ENCODE measurements around the gene MYCN.

Gene MYCN

GRCh38 chr2:15979051-15979758 is 38.9 kb downstream of the MYCN start:
- DNase-seq (ENCODE audit: low spot score): no peak
- no peak for TF ChIP-seq CTCF (IDR thresholded peaks at IDR 0.05; ENCODE audit: borderline replicate concordance, control extremely low read depth, extremely low read depth, insufficient read depth, missing control alignments)
- in situ Hi-C loops (cut with MboI; ENCODE audit: low sequenced_read_pairs, unreplicated experiment): no loop called here

GRCh38 chr2:15979759-15980604 is 39.6 kb downstream of the MYCN start:
- in situ Hi-C loops (cut with MboI; ENCODE audit: low sequenced_read_pairs, unreplicated experiment): no loop called here
- DNase-seq (ENCODE audit: low spot score): no peak
- TF ChIP-seq CTCF (IDR thresholded peaks at IDR 0.05; ENCODE audit: borderline replicate concordance, control extremely low read depth, extremely low read depth, insufficient read depth, missing control alignments): no peak

- in situ Hi-C loops (cut with MboI; ENCODE audit: low sequenced_read_pairs, unreplicated experiment): no loop called here
- TF ChIP-seq CTCF (IDR thresholded peaks at IDR 0.05; ENCODE audit: borderline replicate concordance, control extremely low read depth, extremely low read depth, insufficient read depth, missing control alignments): no peak
- DNase-seq (ENCODE audit: low spot score): no peak
Observed at GRCh38 chr2:15980605-15981098, 40.3 kb downstream of the MYCN start.

- TF ChIP-seq CTCF (IDR thresholded peaks at IDR 0.05; ENCODE audit: borderline replicate concordance, control extremely low read depth, extremely low read depth, insufficient read depth, missing control alignments): no peak
- in situ Hi-C loops (cut with MboI; ENCODE audit: low sequenced_read_pairs, unreplicated experiment): no loop called here
- DNase-seq (ENCODE audit: low spot score): no peak
Observed at GRCh38 chr2:15981646-15982045, 41.3 kb downstream of the MYCN start.

GRCh38 chr2:15982285-15983044 is 42.1 kb downstream of the MYCN start:
- no peak for DNase-seq (ENCODE audit: low spot score)
- no peak for TF ChIP-seq CTCF (IDR thresholded peaks at IDR 0.05; ENCODE audit: borderline replicate concordance, control extremely low read depth, extremely low read depth, insufficient read depth, missing control alignments)

GRCh38 chr2:15983496-15983895 is 43.1 kb downstream of the MYCN start:
- in situ Hi-C loops (cut with MboI; ENCODE audit: low sequenced_read_pairs, unreplicated experiment): no loop called here
- no peak for TF ChIP-seq CTCF (IDR thresholded peaks at IDR 0.05; ENCODE audit: borderline replicate concordance, control extremely low read depth, extremely low read depth, insufficient read depth, missing control alignments)
- no peak for DNase-seq (ENCODE audit: low spot score)

More at GRCh38 chr2:15982285-15983044, 42.1 kb downstream of the MYCN start:
- in situ Hi-C loops (cut with MboI; ENCODE audit: low sequenced_read_pairs, unreplicated experiment): no loop called here

Measured in GM13976 (cell line).